ENCODE results near the gene ATG101.

The ATG101 gene

DNA sequence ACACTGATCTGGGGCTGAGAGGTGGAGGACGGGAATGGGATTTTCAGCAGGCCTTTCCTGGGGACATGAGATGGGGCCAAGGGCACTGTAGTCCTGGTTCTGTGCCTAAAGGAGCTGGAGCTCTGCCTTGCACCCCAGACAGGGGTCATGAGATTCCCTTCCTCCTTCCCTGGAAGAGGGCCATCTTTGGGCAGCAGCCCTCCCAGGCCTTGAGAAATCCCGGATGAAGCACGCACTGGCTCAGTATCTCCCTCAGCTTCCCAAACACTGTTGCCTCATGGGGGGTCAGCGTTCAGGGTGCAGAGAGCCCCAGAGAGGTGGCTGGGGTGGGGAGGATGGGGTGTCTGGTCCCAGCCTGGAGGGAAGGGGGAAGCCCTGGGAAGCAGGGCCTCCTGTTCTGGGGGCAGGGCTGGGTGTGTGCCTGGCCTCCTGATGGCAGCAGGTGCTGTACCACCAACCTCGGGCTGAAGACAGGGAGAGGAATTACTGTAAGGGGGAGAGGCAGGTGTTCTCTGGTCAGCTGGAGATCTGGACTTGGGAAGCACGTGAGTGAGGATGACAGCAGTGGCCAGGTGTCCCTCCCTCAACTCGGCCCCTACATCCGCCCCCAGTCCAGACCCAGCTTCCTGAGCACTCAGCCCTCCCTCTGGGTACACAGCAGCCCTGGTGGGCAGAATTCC, 26.9 kb upstream of the ATG101 start:
- DNase-seq (ENCODE audit: low spot score): no peak

DNA sequence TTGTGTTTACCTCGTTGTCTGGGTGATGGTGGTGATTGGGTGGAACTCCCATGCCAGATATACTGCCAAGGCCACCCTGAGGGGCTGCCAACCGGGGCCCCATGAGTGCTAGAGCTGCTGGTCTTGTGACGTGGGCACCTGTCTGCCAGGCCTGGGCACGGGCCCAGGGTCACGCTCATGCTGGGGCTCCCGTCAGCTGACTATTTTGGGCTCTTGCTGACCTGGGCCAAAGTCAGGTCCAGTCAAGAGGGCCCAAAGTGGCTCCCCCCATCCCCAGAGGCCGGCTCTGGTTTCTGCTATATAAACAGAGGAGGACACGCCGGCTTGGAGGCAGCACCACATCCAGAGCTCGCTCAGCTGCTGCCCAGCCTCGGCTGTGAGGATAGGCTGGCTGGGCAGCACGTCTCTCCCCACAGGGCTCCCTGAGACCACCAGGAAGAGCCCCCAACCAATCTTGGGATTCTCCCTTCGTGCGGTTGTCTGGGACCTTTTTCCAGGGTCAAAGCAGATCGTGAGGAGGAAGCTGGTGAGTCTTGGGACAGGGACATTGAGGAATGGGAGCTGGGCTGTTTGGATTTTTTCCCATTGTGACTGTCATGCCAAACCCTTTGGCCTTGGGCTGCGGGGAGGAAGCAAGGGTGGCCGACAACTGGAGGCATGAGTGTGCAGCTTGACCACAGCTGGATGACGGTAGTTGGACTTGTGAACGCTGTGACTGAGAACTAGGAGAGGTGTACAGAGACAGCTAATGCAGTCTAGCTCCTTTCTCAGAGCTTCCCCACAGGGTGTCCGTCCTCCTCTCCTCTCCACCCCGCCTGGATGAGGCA, 26.2 kb upstream of the ATG101 start:
- no peak for DNase-seq (ENCODE audit: low spot score)

DNA sequence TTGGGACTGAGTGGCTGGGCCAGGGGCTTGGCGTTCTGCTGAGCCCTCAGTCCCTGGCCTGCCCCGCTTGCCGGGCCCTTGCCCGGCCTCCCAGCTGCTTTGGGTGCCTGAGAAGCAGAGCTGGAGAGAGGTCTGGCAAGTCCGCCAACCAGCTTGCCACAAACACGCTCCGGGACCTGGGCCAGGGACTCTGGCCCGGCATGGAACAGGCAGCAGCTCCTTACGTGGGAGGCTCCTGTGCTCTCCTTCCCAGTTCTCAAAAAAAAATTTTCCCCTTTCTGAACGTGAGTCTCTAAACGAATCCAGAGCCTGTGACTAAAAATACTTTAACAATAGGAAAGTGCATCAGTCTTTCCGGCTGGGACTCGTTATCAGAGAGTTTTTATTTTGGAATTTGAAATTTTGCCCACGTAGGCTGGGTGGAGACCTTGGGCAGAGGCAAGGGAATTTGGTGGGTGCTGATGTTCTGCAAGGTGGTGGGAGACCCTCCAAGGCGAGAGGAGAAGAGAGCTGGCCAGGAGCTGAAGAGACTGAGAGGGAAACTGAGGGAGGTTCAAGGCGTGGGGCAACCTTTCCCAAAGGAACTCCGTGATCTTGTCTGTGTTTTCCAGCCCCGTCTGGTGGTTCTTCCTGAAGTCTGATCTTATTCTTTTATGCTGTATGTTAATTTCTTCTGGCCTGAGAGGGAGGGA, 25.3 kb upstream of the ATG101 start:
- DNase-seq (ENCODE audit: low spot score): peak; percentile 70

DNA sequence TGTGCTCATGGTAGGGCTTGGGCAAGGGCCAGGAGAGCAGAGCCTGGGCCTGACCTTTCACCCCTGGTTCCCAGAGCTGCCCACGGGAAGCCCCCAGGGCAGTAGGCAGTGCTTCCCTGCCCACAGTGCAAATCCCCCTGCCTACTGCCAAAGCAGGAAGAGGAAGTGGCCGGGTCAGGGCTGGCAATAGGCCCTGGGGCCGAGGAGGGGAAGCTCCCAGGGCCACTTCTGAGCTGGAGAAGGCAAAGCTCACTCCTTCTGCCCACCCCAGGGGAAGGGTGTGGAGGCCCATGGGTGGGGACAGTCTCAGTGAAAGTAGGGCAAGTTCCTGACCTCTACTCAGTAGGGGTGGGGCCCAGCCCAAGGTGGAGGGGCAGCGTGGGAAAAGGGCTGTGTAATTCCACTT, 24.0 kb upstream of the ATG101 start:
- DNase-seq (ENCODE audit: low spot score): no peak

DNA sequence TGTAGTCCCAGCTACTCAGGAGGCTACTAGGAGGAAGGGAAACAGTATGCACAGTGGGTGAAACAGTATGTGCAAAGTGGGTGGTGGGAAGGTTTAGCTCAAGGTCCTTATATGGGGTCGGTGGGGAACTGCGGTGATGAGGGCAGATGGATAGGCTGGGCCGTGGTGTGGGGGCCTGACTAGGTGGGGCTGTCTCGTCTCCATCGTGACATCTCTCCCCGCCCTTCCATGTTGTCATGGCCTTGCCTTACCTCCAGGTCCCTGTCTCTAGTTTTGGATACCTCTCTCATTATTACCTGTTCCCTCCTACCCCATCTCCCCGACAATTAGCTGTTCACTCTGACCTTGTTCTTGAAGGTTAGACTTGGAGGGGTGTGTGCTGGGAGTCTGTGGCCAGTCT, 22.9 kb upstream of the ATG101 start:
- DNase-seq (ENCODE audit: low spot score): no peak

DNA sequence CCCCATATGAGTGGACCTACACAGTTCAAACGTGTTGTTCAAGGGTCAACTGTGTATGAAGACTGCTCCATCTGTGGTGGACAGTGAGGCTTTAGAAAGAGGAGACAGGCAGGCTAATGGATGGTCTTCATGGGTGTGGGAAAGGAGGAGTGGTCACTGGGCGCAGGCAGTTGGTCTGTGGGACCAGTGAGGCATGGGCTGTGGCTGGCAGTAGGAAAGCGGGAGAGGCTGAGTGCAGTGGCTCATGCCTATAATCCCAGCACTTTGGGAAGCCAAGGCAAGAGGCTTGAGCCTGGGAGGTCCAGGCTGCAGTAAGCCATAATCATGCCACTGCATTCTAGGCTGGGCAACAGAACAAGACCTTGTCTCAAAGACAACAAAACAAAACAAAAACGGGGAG, 20.5 kb upstream of the ATG101 start:
- no peak for DNase-seq (ENCODE audit: low spot score)

DNA sequence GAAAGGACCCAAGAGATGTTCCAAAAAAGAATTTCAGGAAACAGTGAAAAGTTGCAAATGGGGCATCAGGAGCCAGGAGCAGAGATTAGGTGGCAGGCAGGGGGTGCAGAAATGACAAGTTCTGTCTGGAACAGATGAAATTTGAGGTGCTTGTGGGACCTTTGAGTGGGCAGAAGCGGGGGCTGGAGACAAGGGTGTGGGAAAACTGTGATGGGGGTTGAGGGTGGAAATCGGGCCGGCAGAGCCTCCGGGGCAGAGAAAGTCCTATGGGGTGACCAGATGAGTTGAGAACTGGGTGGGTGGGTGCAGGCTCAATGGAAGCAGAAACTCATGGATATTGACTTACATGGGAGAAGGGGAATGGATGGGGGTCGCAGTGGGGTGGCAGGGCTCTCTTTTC, 20.1 kb upstream of the ATG101 start:
- DNase-seq (ENCODE audit: low spot score): no peak

DNA sequence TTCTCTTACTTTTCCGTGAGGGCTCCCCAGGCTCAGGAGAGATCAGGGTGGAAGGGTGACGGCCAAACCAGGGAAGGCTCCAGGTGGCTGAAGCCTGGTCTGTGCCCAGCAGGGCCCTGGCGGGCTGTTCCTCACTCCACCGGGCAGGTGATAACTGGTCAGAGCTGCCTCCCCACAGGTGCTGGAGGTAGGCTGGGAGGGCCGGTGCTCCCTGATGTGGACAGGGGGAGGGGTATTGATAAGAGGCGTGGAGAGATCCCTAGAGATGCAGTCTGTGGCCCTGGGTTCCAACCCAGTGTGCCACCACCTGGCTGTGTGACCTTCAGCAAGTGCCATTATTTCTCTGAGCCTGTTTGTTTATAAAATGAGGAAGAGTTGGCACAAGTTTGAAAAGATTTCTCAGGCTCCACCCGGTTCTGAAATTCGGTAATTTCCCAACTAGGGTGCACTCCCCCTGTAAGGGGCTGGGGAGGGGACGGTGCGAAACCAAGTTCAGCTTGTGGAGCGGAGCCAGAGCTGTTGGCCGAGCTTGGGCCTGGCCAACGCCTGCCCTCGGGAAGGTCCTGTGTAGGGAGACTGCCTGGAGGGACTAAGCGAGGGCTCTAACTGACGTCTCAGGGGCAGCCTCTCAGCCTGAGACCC, 19.5 kb upstream of the ATG101 start:
- DNase-seq (ENCODE audit: low spot score): no peak

DNA sequence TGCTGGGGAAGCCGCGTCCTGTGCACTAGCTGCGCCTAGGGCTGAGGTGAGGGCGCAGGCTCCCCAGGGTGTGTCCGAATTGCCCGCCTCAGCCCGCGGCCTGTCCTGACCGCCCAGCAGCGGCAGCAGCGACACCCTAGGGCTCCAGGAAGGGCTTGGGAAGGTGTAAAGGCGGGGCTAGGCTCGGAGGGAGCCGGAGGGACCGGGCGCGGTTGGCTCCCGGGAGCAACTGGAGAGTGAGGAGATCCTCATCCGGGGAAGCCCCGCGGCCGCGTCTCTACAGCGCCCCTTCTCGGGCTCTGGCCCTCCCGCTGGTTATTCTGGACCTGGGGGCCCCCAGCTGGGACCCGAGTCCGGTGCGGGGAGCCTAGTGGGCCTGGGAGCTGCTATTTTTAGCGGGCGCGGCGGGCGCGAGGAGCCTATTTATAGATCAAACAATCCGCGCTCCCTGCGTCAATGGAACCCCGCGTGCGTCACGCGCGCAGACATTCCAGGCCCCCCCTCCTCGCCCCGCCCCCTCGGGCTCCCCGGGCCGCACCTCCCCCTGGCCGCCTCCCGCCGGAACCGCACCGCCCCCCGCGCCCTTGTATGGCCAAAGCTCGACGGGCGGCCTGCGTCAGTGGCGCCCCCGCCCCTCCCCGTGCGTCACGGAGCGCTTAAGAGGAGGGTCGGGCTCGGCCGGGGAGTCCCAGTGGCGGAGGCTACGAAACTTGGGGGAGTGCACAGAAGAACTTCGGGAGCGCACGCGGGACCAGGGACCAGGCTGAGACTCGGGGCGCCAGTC, 18.8 kb upstream of the ATG101 start, which contains the start of gene NR4A1:
TSS of gene NR4A1 (plus strand) at position 685 of the 784 bp plus-strand sequence. CDS start 2,887 bp downstream, outside the sequence.
- peak; percentile 73 for DNase-seq (ENCODE audit: low spot score)

DNA sequence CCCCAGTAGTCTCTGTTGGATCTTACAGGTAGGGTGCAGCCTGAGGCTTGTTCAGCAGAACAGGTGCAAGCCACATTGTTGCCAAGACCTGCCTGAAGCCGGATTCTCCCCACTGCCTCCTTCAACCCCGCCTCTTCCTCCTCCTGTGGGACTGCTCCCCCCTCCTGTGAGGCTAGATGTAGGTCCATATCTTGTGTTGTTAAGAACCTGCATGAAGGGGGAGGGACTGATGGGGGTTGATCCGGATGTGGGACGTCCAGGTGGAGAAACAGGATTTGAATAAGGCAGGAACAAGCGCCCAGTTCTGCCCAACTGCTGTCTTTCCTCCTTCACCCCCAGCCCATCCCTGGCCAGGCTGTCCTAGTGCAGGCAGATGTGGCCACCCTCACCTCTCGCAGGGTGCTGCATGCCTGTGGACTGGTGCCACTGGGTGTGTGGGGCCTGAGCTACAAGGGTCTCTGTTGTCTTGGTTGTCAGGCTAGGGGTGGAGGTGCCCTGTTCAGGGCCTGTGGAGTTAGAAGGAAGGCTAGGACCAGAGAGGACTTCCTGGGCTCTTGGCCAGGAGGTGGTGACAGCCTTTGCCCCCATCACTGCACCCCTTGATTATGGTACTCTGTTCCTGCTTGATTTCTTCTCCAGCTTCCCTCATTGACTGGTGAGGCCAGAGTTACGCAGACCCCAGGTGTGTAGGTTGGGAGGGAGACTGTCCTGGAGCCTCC, 17.2 kb upstream of the ATG101 start:
- no peak for DNase-seq (ENCODE audit: low spot score)

DNA sequence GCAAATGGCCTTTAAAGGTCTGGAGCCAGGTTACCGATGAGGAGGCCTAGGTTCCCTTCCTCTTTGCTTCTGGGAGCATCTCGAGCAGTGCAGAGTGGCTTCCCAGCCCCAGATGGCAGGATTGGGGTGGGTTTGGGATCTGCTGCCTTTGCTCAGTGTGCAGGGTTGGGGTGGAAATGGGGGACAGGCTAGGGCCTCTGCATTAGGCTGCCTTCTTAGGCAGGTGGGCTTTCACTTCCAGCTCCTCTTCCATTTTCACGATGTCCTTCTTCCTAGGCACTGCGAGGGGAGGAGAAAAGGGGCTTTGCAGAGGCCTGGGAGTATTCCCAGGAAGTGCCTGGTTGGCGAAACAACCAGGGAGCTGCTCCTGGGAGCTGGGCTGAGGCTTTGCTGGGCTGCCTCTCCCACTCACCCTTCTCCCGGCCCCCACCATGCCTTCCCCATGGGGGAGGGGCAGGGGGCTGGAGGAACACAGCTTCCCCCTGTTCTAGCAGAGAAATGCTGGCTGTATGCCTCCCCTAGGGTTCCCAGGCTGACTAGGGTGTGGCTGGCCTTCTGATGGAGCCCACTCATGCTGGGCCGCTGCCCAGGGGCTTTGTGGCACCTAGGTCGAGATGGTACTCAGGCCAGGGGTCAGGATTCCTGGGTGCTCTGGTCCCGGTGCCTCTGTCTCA, 16.1 kb upstream of the ATG101 start:
- DNase-seq (ENCODE audit: low spot score): no peak

DNA sequence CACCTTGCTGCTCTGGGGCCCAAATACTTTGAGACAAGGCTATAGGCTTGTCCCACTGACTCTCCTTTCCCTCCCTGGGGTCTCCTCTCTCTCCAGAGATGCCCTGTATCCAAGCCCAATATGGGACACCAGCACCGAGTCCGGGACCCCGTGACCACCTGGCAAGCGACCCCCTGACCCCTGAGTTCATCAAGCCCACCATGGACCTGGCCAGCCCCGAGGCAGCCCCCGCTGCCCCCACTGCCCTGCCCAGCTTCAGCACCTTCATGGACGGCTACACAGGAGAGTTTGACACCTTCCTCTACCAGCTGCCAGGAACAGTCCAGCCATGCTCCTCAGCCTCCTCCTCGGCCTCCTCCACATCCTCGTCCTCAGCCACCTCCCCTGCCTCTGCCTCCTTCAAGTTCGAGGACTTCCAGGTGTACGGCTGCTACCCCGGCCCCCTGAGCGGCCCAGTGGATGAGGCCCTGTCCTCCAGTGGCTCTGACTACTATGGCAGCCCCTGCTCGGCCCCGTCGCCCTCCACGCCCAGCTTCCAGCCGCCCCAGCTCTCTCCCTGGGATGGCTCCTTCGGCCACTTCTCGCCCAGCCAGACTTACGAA, 15.4 kb upstream of the ATG101 start:
- no peak for DNase-seq (ENCODE audit: low spot score)

DNA sequence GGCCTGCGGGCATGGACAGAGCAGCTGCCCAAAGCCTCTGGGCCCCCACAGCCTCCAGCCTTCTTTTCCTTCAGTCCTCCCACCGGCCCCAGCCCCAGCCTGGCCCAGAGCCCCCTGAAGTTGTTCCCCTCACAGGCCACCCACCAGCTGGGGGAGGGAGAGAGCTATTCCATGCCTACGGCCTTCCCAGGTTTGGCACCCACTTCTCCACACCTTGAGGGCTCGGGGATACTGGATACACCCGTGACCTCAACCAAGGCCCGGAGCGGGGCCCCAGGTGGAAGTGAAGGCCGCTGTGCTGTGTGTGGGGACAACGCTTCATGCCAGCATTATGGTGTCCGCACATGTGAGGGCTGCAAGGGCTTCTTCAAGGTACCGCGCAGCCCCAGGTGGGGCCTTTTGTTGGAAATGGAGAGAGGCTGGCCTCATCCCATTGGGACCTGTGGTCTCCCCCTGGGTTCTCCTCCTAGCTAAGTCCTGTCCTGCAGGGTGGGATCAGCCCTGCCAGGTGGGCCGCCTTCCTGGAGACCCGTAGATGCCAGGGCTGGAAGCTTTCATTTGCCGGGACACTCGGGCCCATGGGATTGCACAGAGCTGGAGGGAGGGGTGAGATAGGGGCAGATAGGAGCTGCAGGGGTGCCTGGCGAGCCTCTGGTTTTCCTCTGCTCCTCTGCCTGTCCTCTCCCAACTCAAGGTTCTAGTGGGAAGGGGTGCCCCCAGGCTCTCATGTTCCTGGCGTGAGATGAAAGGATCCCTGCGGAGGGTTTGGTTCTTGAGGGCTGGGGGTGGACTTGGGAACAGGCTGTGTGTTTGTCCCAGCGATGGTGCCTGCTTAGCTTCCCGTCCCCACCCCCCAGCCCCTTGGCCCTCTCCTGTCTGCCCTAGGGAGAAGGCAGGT, 14.7 kb upstream of the ATG101 start:
- DNase-seq (ENCODE audit: low spot score): no peak

DNA sequence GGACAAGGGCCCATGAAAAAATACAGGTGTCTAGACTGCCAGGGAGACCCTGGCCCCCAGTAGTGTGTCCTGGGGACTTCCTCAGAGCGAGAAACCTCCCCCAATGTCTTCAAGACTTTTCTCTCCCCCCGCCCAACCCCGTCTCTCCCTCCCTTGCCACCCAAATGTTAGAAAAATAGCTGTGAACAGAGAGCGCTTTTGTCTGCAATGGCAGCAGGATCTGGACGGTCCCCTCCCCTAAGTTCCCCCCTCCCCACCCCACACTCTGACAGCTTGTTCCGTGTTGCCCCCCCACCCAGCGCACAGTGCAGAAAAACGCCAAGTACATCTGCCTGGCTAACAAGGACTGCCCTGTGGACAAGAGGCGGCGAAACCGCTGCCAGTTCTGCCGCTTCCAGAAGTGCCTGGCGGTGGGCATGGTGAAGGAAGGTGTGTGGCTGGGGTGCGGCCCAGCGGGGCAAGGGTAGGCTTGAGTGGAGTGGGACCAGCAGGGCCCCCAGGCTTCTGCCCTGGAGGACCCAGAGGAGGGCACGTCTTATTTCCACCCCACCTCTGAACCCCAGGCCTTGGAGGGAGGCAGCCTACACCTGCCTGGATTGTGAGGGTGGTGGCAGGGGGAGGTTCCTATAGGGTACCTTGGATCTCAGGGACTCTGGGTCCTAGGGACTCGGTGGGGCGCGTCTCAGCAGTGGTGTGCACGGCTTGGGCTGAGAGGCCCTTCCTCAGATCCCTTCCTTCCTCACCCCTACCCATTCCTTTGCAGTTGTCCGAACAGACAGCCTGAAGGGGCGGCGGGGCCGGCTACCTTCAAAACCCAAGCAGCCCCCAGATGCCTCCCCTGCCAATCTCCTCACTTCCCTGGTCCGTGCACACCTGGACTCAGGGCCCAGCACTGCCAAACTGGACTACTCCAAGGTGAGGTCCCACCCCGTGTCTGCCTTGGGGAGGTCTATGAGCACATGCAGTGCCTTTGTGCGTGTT, 13.8 kb upstream of the ATG101 start:
- peak; percentile 68 for DNase-seq (ENCODE audit: low spot score)

DNA sequence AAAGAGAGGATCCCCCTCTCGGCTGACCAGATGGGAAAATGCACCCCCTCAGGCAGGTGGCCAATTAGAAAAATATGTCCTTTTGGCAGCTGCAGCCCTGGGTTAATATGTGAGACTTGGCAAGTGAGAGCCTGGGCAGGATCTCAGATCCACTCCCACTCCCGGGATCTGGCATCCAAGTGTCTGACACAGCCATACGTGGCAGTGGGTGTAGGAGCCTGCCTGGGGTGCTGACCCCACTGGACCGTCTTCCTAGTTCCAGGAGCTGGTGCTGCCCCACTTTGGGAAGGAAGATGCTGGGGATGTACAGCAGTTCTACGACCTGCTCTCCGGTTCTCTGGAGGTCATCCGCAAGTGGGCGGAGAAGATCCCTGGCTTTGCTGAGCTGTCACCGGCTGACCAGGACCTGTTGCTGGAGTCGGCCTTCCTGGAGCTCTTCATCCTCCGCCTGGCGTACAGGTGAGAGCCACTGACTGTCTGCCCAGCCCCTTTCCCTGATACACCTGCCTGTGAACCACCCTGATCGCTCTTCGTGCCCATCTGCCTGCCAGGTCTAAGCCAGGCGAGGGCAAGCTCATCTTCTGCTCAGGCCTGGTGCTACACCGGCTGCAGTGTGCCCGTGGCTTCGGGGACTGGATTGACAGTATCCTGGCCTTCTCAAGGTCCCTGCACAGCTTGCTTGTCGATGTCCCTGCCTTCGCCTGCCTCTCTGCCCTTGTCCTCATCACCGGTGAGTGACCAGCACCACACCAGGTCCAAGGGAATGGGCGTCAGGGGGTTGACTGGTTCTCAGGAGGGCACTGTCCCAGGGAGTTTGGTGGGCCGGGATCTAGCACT, 12.8 kb upstream of the ATG101 start:
- no peak for DNase-seq (ENCODE audit: low spot score)
